ENCODE data around the gene FRAS1.

DNA sequence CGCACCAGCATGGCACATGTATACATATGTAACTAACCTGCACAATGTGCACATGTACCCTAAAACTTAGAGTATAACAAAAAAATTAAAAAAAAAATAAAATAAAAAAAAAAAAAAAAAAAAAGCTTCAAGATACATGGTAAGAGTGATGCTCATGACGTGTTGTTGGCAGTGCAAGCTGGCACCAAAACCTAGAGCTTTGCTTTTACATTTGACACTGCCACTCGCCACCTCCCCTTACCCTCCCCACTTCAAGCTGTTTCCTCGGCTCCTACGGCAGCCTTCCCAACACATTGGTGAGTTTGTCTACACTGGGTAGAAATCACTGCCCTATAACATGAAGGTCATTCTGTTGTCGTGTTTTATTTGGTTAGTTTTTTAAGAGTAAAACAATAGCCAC lies 296.8 kb downstream of the FRAS1 start:
- TF ChIP-seq, protein P1, sequence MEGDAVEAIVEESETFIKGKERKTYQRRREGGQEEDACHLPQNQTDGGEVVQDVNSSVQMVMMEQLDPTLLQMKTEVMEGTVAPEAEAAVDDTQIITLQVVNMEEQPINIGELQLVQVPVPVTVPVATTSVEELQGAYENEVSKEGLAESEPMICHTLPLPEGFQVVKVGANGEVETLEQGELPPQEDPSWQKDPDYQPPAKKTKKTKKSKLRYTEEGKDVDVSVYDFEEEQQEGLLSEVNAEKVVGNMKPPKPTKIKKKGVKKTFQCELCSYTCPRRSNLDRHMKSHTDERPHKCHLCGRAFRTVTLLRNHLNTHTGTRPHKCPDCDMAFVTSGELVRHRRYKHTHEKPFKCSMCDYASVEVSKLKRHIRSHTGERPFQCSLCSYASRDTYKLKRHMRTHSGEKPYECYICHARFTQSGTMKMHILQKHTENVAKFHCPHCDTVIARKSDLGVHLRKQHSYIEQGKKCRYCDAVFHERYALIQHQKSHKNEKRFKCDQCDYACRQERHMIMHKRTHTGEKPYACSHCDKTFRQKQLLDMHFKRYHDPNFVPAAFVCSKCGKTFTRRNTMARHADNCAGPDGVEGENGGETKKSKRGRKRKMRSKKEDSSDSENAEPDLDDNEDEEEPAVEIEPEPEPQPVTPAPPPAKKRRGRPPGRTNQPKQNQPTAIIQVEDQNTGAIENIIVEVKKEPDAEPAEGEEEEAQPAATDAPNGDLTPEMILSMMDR (IDR thresholded peaks at IDR 0.05; ENCODE audit: extremely low read depth in 1 of 2, insufficient read depth in 1 of 2, low read depth in 1 of 2, low read length in 2 of 2): no peak
- no peak for TF ChIP-seq POLR2A (IDR thresholded peaks at IDR 0.05; ENCODE audit: low read depth, low read length)
- TF ChIP-seq POLR2AphosphoS5 (IDR thresholded peaks at IDR 0.05; ENCODE audit: insufficient read depth, low read depth, low read length): no peak
- TF ChIP-seq EZH2 (IDR thresholded peaks at IDR 0.05; ENCODE audit: borderline replicate concordance, low read depth, low read length, severe bottlenecking): no peak
- TF ChIP-seq JUN (IDR thresholded peaks at IDR 0.05; ENCODE audit: borderline replicate concordance, insufficient read depth, insufficient read length, low read depth): no peak
- TF ChIP-seq, protein P2, sequence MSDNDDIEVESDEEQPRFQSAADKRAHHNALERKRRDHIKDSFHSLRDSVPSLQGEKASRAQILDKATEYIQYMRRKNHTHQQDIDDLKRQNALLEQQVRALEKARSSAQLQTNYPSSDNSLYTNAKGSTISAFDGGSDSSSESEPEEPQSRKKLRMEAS (IDR thresholded peaks at IDR 0.05; ENCODE audit: insufficient read depth, insufficient read length): no peak

Measured in endothelial cell of umbilical vein (primary cell).